ENCODE measurements around the gene ARL5C. TPM values are rescaled to one million over a fixed set of nuclear protein-coding genes. Genes with fewer than 3 reads are reported as not detected.

Gene ARL5C, protein sequence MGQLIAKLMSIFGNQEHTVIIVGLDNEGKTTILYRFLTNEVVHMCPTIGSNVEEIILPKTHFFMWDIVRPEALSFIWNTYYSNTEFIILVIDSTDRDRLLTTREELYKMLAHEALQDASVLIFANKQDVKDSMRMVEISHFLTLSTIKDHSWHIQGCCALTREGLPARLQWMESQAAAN
- total RNA-seq (2014; rRNA removed; shearing (Covaris generic)) (not detected in 2 replicates), polyA plus RNA-seq (2016; fragmentation: Nextera tagmentation; extraction: Ambion mirVana) (not detected in 2 replicates)

DNA sequence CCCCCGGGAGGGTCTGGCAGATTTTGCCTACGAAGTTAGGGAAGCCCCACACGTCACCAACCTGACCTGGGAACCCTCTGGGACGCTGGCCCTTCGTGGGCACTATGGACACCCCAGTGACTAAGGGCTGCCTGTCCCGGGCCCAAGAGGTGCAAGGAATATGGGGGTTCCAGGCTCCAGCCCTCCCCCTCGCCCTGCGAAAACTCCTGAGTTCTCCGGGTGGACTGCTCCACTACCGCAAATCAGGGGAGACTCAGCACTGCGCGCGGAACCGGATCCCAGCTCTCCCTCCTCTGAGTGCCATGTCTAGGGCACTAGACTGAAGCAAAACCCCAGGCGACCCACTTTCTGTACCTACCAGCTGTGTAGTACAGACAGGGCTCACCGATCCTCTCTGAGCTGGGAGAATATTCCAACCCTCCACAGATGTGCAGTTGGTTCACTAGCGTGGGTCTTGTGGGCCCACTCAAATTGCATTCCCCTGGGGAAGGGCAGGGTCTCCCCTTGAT lies at the start of gene ARL5C:
Gene ARL5C, minus strand, starts transcription at position 321 of the 509 bp plus-strand sequence. CDS start 401 bp downstream, outside the sequence.
- no peaks in the 10 kb centered on the region for H3F3A ChIP-seq (ENCODE audit: insufficient read depth)
- H3K79me2 ChIP-seq (ENCODE audit: insufficient read depth), result no peaks in the 10 kb centered on the region
- 68 to 70% methylated on average over 17 of the region's 17 CpGs for WGBS, 2 experiments (ENCODE audit: low coverage in 1 of 2, low lambda C conversion rate in 2 of 2, missing lambda C conversion rate in 2 of 2)
- H3K27me3 ChIP-seq (replicated peaks; ENCODE audit: insufficient read depth), result no peaks in the 10 kb centered on the region; the same call in 1 of the 2 replicates
- no peak for TF ChIP-seq EZH2 (IDR thresholded peaks at IDR 0.05; ENCODE audit: insufficient read depth, poor library complexity, severe bottlenecking)
- TF ChIP-seq EZH2phosphoT487 (IDR thresholded peaks at IDR 0.05; ENCODE audit: insufficient read depth, low read depth), result no peak
- H3K9ac ChIP-seq, result peak within 1 kb of the TSS; percentile 42
- H3K36me3 ChIP-seq (ENCODE audit: low read depth), result no peaks in the 10 kb centered on the region
- no peaks in the 10 kb centered on the region for H3K9me2 ChIP-seq (ENCODE audit: insufficient read depth)
- H2AFZ ChIP-seq, result peak within 1 kb of the TSS; percentile 86
- peak within 1 kb of the TSS; percentile 63 for H3K4me3 ChIP-seq
- H3K27ac ChIP-seq, result no peak within 1 kb of the TSS
- 0 out of 2 replicates have a peak, but pooled peaks cover 4% of the 10 kb centered on the region for H3K4me1 ChIP-seq (ENCODE audit: insufficient read depth)
- H3K4me2 ChIP-seq (ENCODE audit: unreplicated experiment), result peak within 1 kb of the TSS; percentile 88
- no peaks in the 10 kb centered on the region for H4K20me1 ChIP-seq (ENCODE audit: insufficient read depth)
- DNase-seq, result no peak
- in situ Hi-C loops (cut with MboI), result no loop called here
- H3K9me3 ChIP-seq (ENCODE audit: low read depth), result no peaks in the 10 kb centered on the region

DNA sequence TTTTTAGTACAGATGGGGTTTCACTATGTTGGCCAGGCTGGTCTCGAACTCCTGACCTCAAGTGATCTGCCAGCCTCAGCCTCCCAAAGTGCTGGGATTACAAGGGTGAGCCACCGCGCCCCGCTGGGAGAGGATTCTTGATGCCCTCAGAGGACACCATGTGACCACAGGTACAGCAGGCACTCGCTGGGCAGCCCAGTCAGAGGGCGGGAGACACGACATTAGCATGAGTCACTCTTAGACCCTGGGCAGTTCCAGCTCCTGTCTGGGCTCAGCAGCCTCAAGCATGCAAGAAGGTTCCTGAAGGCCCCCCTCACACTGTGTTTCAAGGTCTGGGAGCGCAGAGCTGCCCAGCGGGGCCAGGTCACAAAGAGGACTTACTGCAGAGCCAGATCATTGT lies 47.9 kb upstream of the ARL5C start:
- Histone ChIP-seq H3K4me2 (ENCODE audit: unreplicated experiment) (no peak overlapping the region), H4K20me1 (ENCODE audit: insufficient read depth) (no peaks in the 10 kb centered on the region)
- in situ Hi-C loops (cut with MboI), result no loop called here

DNA sequence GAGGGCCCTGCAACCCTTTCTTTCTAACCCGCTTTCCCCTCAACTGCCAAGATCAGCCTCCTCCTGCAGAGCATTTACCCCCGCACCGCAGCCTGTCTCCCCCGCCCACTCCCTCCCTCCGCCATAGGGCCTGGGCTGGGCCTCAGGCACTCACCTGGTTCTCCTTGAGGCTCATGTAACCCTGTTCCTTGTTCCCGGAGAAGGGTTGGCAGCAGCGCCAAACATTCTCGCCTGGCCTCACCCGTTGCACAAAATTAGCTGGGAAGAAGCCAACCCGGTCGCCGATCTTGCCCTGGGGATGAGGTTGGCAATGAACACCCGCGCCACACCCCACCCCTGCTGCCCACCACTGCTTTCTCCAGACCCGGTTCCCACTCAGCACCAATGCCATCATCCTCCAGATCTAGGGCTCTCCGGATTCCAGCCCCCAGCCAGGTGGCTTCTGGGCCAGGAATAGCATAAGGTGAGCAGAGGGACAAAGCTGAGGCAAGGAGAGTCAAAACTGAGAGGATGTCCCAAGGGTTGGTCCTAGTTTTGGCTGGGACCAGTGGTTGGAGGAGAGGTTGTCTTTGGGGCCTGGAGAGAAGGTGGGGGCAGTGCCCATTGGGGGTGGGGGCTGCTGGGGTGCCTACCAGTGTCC lies 47.0 kb upstream of the ARL5C start:
- in situ Hi-C loops (cut with MboI), result no loop called here
- DNase-seq, result no peak
- TF ChIP-seq EZH2phosphoT487 (IDR thresholded peaks at IDR 0.05; ENCODE audit: insufficient read depth, low read depth) (no peak), EZH2 (IDR thresholded peaks at IDR 0.05; ENCODE audit: insufficient read depth, poor library complexity, severe bottlenecking) (no peak)
- no peaks in the 10 kb centered on the region for H3K36me3 ChIP-seq (ENCODE audit: low read depth)
- WGBS, 2 experiments (ENCODE audit: low coverage in 1 of 2, low lambda C conversion rate in 2 of 2, missing lambda C conversion rate in 2 of 2), result 62 to 64% methylated on average over 9 to 16 of the region's 16 CpGs
- no peak overlapping the region for H3K9ac ChIP-seq
- no peak overlapping the region for H2AFZ ChIP-seq
- H3K27ac ChIP-seq, result no peak overlapping the region
- H3K27me3 ChIP-seq (replicated peaks; ENCODE audit: insufficient read depth), result no peaks in the 10 kb centered on the region
- no peak overlapping the region for H3K4me3 ChIP-seq
- no peak overlapping the region for H3K4me2 ChIP-seq (ENCODE audit: unreplicated experiment)
- H3K9me2 ChIP-seq (ENCODE audit: insufficient read depth), result no peaks in the 10 kb centered on the region
- H3F3A ChIP-seq (ENCODE audit: insufficient read depth), result no peaks in the 10 kb centered on the region
- H3K4me1 ChIP-seq (ENCODE audit: insufficient read depth), result peaks cover 7% of the 10 kb centered on the region
- no peaks in the 10 kb centered on the region for H4K20me1 ChIP-seq (ENCODE audit: insufficient read depth)
- no peaks in the 10 kb centered on the region for H3K79me2 ChIP-seq (ENCODE audit: insufficient read depth)
- no peaks in the 10 kb centered on the region for H3K9me3 ChIP-seq (ENCODE audit: low read depth)

More for the DNA sequence above, 47.9 kb upstream of the ARL5C start:
- H3K4me3 ChIP-seq, result no peak overlapping the region
- H3K9me3 ChIP-seq (ENCODE audit: low read depth), result no peaks in the 10 kb centered on the region
- TF ChIP-seq EZH2 (IDR thresholded peaks at IDR 0.05; ENCODE audit: insufficient read depth, poor library complexity, severe bottlenecking) (no peak), EZH2phosphoT487 (IDR thresholded peaks at IDR 0.05; ENCODE audit: insufficient read depth, low read depth) (no peak)
- no peaks in the 10 kb centered on the region for H3F3A ChIP-seq (ENCODE audit: insufficient read depth)
- peaks cover 7% of the 10 kb centered on the region for H3K4me1 ChIP-seq (ENCODE audit: insufficient read depth)
- no peaks in the 10 kb centered on the region for H3K36me3 ChIP-seq (ENCODE audit: low read depth)
- H3K9me2 ChIP-seq (ENCODE audit: insufficient read depth), result no peaks in the 10 kb centered on the region
- H3K27ac ChIP-seq, result no peak overlapping the region
- WGBS, 2 experiments (ENCODE audit: low coverage in 1 of 2, low lambda C conversion rate in 2 of 2, missing lambda C conversion rate in 2 of 2), result 65 to 69% methylated on average over 9 of the region's 9 CpGs
- DNase-seq, result peak; percentile 45
- H3K27me3 ChIP-seq (replicated peaks; ENCODE audit: insufficient read depth), result no peaks in the 10 kb centered on the region
- no peaks in the 10 kb centered on the region for H3K79me2 ChIP-seq (ENCODE audit: insufficient read depth)
- no peak overlapping the region for H2AFZ ChIP-seq
- H3K9ac ChIP-seq, result no peak overlapping the region

DNA sequence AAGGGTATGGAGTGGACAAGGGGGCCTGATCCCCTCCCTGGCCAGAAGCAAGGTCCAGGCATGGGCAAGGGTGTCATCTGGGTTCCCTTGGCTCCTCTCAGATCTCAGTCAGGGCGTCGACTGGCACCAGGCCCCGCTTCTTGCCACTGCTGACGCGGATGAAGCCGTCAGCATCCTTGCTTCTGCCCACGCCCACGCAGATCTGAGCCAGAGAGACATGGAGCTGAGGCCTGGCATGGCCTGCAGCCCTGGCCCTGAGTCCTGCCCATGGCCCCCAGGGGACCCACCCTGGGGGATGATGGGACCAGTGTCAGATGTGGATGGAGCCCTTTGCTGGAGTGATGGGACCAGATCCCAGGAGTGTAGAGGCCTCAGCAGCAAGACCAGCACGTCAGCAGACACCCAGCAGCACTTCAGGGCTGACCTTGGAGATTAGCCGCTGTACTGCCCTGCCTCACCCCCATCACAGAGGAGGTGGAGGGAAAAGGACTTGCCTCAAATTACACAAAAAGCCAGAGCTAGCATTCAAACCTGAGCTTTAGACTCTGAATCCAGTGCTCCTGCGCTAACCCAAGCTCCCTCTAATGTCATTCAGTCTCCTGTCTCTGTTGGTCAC lies 46.3 kb upstream of the ARL5C start:
- Histone ChIP-seq H3K9me3 (ENCODE audit: low read depth) (no peaks in the 10 kb centered on the region), H3K27ac (no peak overlapping the region), H3K9me2 (ENCODE audit: insufficient read depth) (no peaks in the 10 kb centered on the region), H3K4me3 (no peak overlapping the region), H3K79me2 (ENCODE audit: insufficient read depth) (no peaks in the 10 kb centered on the region), H3K27me3 (replicated peaks; ENCODE audit: insufficient read depth) (no peaks in the 10 kb centered on the region), H3K4me2 (ENCODE audit: unreplicated experiment) (no peak overlapping the region), H3K4me1 (ENCODE audit: insufficient read depth) (peaks cover 7% of the 10 kb centered on the region), H4K20me1 (ENCODE audit: insufficient read depth) (no peaks in the 10 kb centered on the region), H3K9ac (no peak overlapping the region), H2AFZ (no peak overlapping the region), H3F3A (ENCODE audit: insufficient read depth) (0 out of 2 replicates have a peak, but pooled peaks cover 1% of the 10 kb centered on the region), H3K36me3 (ENCODE audit: low read depth) (no peaks in the 10 kb centered on the region)
- in situ Hi-C loops (cut with MboI), result no loop called here
- 80 to 84% methylated on average over 11 of the region's 11 CpGs for WGBS, 2 experiments (ENCODE audit: low coverage in 1 of 2, low lambda C conversion rate in 2 of 2, missing lambda C conversion rate in 2 of 2)
- peak; percentile 61 for DNase-seq
- TF ChIP-seq EZH2 (IDR thresholded peaks at IDR 0.05; ENCODE audit: insufficient read depth, poor library complexity, severe bottlenecking), result no peak
- TF ChIP-seq EZH2phosphoT487 (IDR thresholded peaks at IDR 0.05; ENCODE audit: insufficient read depth, low read depth), result no peak
